DMS114 treated with DMSO at 0.1 percent for 48 hours (cell line): ENCODE results near the gene CPT1B.
"Not testable (repeated sequence)": the region's sequence is repeated elsewhere in the genome, so short reads cannot be mapped to it uniquely, and the experiment has no call there.

ENCODE experiments used
- DNase-seq: peaks from one replicate; lab custom pipeline; 2025; ENCODE audit not compliant: unreplicated experiment; lab: John Stamatoyannopoulos, UW

Gene CPT1B

DNA sequence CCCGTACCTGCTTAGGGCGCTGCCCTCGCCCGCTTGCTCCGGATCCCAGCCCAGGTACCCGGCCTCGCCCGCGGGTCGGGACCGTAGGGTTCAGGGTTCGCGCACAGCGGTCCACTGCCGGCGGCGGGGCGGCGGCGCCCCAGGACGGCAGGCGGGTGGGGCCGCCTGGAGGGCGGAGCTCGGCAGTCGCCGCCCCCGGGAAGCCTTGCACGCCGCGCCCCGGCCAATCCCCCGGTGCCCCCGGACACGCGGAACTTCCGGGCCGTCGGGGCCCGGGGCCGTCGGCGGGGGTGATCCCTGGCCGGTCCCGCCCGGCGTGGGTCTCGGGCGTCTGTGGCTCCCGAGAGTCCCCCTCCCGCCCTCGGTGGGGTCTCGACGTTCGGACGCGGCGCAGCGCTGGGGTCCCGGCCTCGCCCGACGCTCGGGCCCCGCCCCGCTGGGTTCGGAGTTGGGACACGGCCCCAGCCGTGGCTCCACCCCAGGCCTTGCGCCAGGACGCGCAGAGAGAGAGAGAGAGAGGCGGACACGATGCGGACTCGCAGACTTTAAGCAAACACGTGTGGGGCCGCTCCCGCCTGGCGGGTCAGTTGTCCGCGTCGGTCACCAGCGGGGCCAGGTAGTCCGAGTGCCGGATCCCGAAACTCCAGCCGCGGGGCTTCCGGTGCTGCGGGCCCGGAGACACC is 48.2 kb downstream of the CPT1B start, which contains the start of gene TYMP:
Gene TYMP, minus strand, starts transcription at position 116 of the 683 bp plus-strand sequence. CDS start 303 bp downstream, outside the sequence.
- DNase-seq = no peak

DNA sequence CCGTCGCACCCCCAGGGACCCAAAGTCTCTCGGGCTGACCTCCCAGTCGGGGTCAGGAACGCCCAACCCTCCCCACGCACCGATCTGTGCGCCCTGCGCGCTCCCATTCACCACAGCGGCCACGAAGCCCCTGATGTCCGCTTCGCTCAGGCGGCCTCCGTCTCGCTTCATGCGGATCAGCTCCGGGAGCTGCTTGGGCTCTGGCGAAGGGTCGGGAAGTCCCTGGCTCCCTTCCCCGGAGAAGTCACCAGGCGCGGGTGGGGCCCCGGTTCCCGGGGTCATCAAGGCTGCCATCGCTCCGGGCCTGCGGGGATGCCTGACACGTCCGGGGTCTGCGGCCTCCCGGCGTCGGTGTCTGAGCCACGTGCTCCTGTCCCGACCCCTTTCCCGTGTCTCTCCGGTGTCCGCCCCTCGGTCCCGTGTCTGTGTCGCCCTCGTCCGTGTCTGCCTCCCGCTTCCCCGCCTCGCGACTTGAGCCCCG is 48.8 kb downstream of the CPT1B start:
- DNase-seq = no peak

DNA sequence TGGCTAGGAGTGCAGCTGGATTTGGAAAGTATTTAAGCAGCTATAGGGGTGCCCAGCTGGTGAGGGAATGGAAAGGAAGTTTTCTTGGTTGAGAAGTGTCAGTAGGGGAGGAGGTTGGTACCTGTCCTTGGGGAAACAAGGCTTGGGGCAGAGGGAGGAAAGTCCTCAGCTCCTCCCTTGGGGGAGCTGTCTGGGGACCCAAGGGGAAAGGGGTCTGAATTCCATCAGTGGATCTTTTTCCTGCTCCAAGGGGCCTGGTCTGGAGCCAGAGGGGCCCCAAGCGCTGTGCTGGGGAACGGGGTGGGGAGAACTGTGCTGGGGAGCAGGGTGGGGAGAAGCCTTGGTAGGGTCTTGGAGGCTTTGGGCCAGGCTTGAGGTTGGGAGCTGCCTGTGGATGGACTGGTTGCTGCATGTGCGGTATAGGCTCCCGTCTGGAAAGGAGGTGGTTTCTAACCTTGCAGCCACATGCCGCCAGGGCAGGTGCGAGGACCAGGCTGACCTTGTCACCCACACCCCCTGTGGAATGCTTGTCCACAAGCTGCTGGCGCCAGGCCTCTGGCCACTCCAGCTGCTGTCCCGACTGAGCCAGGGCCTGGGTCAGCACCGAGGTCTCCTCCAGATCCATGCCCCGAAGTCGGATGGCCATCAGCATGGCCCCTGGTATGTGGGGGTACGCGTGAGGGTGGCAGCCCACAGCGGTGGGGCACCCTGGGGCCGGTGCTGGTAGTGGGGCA is 49.4 kb downstream of the CPT1B start:
- no peak for DNase-seq

DNA sequence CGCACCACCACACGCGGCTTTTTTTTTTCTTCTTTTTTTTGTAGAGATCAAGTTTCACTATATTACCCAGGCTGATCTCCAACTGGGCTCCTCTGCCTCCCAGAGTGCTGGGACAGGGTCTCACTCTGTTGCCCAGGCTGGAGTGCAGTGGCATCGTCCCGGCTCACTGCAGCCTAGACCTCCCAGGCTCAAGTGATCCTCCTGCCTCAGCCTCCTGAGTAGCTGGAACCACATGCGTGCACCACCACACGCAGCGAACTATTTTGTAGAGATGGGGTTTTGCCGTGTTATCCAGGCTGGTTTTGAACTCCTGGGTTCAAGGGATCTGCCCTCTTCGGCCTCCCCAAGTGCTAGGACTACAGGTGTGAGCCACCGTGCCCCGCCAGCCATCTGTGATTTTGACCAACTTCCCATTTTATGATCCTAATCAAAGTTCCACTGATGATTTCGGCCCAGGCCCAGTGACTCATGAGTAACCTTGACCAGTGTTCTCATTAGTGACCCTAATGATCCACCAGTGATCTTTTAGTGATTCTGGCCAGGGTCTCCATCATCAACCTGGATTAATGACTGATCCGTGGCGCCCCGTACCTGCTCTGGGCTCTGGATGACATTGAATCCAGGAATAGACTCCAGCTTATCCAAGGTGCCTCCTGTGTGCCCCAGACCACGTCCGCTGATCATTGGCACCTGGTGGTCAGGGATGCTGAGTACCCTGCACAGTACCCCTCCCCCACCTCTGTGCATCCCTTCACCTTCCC is 50.1 kb downstream of the CPT1B start:
- DNase-seq = no peak

DNA sequence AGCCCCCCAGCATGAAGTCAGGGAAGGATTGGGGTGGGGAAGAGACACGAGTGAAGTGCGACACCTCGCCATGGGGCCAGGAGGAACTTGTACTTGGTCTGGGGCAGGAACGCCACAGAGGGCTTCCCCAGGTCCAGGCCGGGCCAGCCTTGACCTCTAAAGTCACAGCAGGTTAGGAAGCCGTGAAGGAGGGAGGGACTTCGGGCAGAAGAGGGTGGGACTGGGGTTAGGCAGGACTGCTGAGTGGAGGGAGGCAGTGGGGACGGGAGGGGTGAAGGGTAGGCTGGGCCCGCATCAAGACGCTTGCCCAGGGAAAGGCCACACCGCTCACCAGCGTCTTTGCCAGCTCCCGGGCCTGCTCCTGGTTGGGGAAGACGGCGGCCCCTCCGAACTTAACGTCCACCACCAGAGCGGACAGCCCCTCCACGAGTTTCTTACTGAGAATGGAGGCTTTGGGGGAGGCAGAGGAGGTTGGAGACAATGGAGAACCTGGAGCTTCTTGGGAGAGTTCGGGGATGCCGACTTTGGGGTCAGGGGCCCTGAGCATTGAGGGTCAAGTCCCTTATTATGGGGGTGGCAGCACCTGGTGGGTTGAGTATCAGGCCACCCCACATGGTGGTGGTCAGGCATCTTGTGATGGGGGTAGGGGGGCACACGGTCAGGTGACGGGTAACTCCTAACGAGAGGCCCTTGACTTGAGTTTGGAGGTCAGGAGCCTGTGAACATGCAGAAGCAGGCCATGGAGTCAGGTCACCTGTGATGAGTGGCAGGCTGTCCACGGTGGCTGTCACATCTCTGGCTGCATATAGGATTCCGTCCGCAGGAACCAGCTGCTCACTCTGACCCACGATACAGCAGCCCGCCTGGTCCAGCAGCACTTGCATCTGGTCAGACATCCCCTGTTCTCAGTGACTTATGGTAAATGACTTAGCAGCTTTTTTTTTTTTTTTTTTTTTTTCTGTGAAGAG is 51.1 kb downstream of the CPT1B start:
- peak; percentile 52 for DNase-seq

DNA sequence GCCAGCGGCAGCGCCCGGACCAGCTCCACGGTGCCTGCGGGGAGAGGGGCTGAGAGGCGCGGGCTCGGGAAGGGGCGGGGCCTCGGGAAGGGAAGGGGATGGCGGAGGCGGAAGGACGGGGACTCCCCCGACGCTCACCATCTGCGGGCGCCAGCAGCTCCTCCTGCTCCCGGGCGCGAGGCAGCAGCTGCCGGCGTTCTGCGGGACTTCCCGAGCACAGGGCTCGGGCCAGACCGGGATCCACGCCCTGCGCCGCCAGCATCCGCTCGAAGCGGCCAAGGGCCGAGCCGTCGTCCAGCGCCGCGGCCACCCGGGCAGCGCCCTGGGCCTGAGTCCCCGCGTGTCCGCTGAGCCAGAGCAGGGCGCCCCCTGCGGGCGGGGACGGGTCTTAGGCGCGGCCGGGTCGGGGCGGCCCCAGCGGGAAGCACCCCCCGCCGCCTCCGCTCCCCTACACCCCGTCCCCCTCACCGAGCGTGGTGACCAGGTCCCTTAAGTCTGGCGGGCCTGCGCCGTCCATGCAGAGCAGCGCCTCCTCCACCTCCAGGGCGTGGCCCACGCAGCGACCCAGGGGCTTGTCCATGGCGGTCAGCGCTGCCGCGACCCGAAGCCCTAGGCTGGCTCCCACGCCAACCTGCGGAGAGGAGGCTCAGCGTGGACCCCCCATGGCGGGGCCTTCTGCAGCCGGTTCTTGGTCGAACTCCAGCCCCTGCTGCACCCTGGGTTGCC is 52.0 kb downstream of the CPT1B start:
- peak; percentile 40 for DNase-seq

DNA sequence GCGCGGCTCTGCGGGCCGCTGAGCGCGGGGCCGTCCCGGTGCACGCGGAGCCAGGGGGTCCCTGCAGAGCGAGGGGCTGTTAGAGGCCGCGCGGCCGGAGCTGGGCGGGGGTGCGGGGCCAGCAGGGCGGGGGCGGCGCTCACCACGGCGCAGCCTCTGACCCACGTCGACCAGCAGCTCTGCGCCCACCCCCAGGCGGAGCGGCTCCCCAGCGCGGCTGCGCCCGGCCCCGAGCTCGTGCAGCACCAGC is 52.4 kb downstream of the CPT1B start:
- DNase-seq = no peak

DNA sequence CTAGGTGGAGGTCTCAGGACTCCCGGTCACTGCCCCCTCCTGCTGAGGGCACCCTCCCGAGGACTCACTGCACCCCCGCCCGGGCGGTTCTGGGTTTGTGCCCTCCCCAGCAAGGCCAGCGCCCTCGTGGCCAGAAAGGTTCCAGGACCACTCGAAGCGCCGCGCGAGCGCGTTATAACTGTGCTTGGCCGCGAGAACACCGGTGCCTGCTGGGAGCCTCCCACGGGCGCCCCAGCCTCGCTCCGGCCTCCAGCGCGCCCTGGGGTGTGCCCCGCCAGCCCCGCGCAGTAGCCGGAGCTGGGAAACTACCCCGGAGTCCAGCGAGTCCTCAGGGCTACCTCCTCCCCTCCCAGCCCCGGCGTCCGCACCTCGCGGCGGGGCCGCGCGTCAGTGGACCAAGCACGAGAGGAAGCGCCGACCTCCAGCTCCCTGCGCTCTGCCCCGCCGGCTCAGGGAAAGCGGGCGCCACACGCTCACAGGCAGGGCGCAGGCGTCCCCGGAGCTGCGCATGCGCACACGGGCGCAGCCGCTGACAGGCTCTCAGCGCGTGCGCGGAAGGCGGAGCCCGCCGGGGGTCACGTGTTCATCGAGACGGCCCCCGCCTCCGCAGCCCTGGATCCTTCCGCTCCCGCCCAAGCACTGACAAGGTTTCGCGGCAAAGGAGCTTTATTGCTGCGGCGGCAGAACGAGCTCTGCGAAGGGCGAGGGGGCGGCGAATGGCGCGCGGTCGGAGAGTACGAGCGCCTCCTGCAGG is 52.9 kb downstream of the CPT1B start, which contains the start of gene SCO2:
Gene SCO2, minus strand, starts transcription at position 495 of the 754 bp plus-strand sequence. CDS start 1,187 bp downstream, outside the sequence.
- DNase-seq = peak; percentile 88

DNA sequence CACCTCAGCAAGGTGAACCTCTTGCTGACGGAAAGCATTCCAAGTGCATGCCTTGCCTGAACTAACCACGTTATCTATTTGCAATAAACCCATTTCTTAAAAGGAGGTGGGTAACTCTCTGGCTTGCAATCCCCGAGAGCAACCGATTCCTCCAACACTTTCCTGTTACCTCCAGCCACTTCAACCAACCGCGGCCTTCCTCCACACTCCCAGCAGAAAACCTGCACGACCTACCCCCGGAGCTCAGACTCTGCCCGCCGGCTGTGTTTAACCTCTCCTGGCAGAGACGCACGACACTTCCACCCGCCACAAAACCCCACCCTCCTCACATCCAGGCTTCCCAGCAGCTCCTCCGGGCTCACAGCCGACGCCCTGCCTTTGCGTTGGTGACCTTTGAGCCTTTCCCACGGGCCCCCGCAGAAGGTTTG is 53.5 kb downstream of the CPT1B start:
- DNase-seq = no peak

DNA sequence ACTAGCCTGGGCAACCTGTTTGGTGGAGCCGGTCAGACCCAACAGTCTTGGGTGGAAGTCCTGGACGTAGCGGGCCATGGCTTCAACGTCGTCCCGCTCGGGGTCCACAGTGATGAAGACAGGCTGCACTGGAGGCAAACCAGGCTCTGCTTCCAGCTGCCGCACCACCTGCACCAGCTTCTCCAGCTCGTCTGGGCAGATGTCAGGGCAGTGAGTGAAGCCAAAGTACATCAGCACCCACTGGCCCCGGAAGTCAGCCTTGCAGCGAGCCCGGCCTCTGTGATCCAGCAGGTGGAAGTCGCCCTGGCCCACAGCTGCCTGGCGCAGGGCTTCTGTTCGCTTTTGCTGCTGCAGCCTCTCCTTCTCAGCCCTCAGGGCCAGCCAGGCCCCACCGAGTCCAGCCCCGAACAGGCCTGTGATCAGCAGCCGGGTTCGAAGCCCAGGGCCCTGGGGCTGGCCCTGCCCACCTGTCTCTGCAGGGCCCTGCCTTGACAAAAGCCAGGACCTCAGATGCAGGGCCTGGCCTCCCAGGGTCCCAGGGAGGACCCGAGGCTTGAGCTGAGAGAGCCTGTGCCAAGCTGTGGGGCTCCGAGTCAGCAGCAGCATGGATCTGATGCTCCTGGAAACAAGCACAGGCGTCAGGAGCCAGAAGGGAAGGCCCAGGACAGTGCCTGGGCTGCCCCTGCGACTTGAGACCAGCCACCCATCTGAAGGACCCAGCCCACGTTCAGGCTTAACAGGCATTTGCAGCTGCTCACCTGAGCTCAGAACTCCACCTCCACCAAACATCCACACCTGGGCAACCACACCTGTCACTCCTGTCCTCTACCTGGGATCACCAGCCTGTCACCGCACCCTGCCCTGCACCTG is 54.2 kb downstream of the CPT1B start:
- DNase-seq = no peak

DNA sequence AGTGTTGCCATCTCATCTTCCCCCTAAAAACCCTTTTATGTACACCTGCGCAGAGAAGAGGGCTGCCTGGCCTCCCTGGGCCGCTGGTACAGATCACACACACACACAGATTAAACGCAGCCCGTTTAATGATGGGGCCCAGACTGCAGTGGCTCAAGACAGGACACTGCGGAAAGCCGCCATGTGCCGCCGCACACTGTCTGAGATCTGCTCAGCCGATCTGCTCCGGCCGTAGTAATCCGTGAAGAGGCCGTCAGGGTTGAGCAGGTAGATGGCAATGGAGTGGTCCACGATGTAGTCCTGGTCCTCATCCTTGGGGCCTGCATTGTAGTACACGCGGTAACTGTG is 54.8 kb downstream of the CPT1B start:
- DNase-seq = no peak

DNA sequence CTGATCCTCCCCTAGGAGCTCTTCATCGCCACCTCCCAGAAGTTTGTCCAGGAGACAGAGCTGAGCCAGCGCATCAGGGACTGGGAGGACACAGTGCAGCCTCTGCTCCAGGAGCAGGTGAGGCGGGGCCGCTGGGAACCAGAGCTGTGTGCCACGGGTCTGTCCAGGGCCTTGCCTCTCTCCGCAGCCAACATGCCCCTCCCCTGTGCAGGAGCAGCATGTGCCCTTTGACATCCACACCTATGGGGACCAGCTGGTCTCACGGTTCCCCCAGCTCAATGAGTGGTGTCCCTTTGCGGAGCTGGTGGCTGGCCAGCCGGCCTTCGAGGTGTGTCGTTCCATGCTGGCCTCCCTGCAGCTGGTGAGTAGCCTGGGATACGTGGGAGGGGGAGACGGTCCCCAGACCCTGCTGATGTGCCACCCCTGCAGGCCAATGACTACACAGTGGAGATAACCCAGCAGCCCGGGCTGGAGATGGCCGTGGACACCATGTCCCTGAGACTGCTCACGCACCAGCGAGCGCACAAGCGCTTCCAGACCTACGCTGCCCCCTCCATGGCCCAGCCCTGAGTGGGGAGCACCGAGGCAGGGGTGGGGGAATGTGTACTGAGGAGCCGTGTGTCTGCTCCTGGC is 55.3 kb downstream of the CPT1B start:
- DNase-seq = no peak

DNA sequence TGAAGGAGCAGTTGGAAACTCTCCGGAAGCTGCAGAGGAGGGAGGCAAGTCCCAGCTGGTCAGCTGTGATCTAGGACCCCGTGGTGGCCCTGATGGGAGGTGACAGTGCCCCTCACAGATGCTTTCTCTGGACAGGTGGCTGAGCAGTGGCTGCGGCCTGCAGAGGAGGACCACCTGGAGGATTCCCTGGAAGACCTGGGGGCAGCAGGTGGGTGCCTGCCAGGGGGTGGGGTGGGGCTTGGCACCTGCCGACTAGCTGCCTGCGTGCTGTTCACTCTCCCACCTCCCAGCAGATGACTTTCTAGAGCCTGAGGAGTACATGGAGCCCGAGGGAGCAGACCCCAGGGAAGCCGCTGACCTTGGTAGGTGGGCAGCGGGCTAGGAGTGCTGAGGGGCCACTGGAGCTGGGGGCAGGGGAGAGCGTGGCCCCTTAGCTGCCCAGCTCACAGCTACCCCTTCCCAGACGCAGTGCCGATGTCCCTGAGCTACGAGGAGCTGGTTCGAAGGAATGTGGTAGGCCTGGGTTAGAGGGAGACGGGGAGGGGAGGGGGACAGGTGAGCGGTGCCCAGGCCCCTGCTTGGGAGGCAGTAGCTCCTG is 55.9 kb downstream of the CPT1B start:
- DNase-seq = no peak

DNA sequence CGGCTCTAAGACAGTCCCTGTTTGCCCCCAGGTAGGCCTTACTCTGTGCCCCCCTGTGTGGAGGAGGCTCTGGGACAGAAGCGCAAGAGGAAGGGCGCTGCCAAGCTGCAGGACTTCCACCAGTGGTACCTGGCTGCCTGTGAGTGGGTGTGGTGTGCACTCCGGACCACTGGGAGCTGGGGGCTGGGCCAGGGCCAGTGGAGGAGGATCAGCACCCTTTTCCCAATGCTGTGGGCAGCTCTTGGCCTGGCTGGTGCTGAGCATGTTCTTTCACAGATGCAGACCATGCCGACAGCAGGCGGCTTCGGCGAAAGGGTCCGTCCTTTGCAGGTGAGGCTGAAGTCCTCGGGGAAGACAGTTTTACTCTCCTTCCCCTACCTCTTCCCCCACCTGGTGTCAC is 56.5 kb downstream of the CPT1B start:
- no peak for DNase-seq

DNA sequence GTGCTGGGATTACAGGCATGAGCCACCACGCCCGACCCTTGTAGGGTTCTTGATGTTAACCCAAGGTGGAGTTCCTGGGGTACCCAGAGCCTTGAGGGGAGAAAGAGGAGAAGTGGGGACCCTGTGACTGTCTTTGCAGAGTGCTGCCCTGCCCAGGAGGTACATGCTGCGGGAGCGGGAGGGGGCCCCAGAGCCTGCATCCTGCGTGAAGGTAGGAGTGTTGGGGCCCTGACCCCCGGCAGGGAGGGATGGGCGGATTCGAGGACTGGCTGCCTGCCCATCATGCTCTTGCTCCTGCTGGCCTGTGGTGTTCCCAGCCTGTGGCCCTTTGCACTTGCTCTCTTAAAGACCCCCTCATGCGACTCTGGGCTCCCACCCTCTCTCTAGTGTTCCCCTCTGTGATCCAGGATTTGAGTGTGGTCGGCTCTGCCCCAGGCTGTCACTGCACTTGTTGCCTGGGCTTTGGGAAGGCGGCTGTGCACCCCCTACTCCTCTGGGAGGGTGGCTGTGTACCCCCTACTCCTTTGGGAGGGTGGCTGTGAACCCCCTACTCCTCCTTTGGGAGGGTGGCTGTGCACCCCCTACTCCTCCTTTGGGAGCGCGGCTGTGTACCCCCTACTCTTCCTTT is 57.3 kb downstream of the CPT1B start:
- DNase-seq = no peak

DNA sequence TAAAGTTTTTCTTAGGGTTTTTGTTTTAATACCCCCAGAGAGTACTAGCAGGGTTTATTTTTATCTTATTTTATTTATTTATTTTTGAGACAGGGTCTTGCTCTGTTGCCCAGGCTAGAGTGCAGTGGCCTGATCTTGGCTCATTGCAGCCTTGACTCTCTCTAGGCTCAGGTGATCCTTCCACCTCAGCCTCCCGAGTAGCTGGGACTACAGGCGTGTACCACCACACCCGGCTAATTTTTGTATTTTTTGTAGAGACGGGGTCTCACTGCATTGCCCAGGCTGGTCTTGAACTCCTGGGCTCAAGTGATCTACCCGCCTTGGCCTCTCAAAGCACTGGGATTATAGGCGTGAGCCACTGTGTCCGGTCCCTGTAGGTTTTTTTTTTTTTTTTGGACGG is 58.0 kb downstream of the CPT1B start:
- DNase-seq = not testable (repeated sequence)

DNA sequence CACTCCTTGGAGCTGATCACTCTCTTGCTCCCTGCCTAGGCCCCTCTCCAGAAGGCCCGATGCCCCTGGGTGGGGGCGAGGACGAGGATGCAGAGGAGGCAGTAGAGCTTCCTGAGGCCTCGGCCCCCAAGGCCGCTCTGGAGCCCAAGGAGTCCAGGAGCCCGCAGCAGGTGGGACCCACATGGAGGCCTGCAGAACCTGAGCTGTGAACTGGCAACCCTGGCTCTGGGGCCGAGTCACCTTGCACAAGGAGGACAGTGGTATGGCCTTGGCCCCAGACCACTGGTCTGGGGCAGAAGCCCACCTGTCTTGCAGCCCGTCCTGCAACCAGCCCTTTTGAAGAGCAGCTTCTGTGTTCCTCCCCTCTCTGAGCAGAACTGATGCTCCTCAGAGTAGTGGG is 59.1 kb downstream of the CPT1B start:
- DNase-seq = no peak
